Small intestine (tissue), 16 donors: ENCODE data around the gene ZNF334. TPM values are rescaled to one million over a fixed set of nuclear protein-coding genes. Genes with fewer than 3 reads are reported as not detected.

Source experiments
- DNase-seq, 2 donors: peaks; one replicate each; pipeline versions ENCODE4 v3.0.0 to v3.0.0-alpha.2; 2013
- FAIRE-seq: peaks from 2 replicates; lab custom pipeline; 2012; peaks lifted over from hg19 to GRCh38; lab: Jason Lieb, UNC
- H3K27ac ChIP-seq, 3 donors: one replicate each; pipeline ENCODE4 v1.5.1; 2013; ENCODE audit warnings: low read length in 2 of 3, mild to moderate bottlenecking in 2 of 3, control low read depth in 1 of 3, inconsistent platforms in 1 of 3, low read depth in 1 of 3, moderate library complexity in 1 of 3
- H3K27me3 ChIP-seq, 3 donors: one replicate each; pipeline ENCODE4 v1.6.1; 2013; ENCODE audit warnings: low read length in 3 of 3, inconsistent platforms in 1 of 3; ENCODE audit not compliant: control insufficient read depth in 3 of 3, insufficient read depth in 3 of 3
- H3K36me3 ChIP-seq, 3 donors: one replicate each; pipeline ENCODE4 v1.6.1; 2013; ENCODE audit warnings: low read length in 3 of 3, inconsistent platforms in 1 of 3, low read depth in 1 of 3, mild to moderate bottlenecking in 1 of 3, moderate library complexity in 1 of 3; ENCODE audit not compliant: control insufficient read depth in 3 of 3, insufficient read depth in 2 of 3
- H3K4me1 ChIP-seq, 3 donors: one replicate each; pipeline ENCODE4 v1.6.1; 2013; ENCODE audit warnings: low read length in 2 of 3, inconsistent platforms in 1 of 3, low read depth in 1 of 3, mild to moderate bottlenecking in 1 of 3, moderate library complexity in 1 of 3; ENCODE audit not compliant: control insufficient read depth in 3 of 3, insufficient read depth in 2 of 3
- H3K4me3 ChIP-seq, 3 donors: one replicate each; pipeline ENCODE4 v1.5.1; 2013; ENCODE audit warnings: low read length in 3 of 3, control low read depth in 1 of 3, inconsistent platforms in 1 of 3, low read depth in 1 of 3, mild to moderate bottlenecking in 1 of 3, moderate library complexity in 1 of 3
- H3K9me3 ChIP-seq, 2 donors: one replicate each; pipeline ENCODE4 v1.6.1; 2013; ENCODE audit warnings: low read depth in 1 of 2, low read length in 1 of 2; ENCODE audit not compliant: control insufficient read depth in 2 of 2, insufficient read depth in 1 of 2
- WGBS, 3 donors: extraction: QIAGEN DNeasy Blood & Tissue Kit; methylation state at CpG; one replicate each; pipeline ENCODE4 v1.1.7; 2013; 5-methylcytosine and 5-hydroxymethylcytosine counted together
- long read RNA-seq, 10 donors: transcript quantifications; one replicate each; lab custom pipeline, GENCODE V29; 2026
- polyA plus RNA-seq, 4 donors: library from polyadenylated mRNA; stranded (reverse) in 3 of 4; unstranded in 1 of 4; fragments of 200-250 nt in 3 of 4; fragments of 120-200 nt in 1 of 4; gene quantifications; one replicate each; pipeline versions ENCODE4 v1.2.1 to v1.2.3, GENCODE V29; 2013
- donor health status: healthy with polysubstance abuse.
- donor health status: control.
- donor health status: control.
- donor health status: Bipolar disorder and iron deficiency.
- donor health status: healthy.

The ZNF334 gene
- 10 to 100 TPM in 1 of 4 donors, 1 to 10 TPM in 1, under 1 TPM in 2; 0.54 to 32.6 (median 1.7) TPM for polyA plus RNA-seq
- long read RNA-seq, donor 1, partial matches to known transcripts = 6 of 13 reads
- long read RNA-seq, donor 1, other reads (novel, unspliced or antisense) = 0 of 13 reads
- long read RNA-seq, donor 2, partial matches to known transcripts = 0 of 1 reads
- long read RNA-seq, donor 2, other reads (novel, unspliced or antisense) = 0 of 1 reads
- long read RNA-seq, donor 3, partial matches to known transcripts = 0 of 1 reads
- long read RNA-seq, donor 3, other reads (novel, unspliced or antisense) = 0 of 1 reads
- long read RNA-seq, donor 4 = 0 reads
- long read RNA-seq, donor 5 = 0 reads
- long read RNA-seq, donor 6, partial matches to known transcripts = 0 of 2 reads
- long read RNA-seq, donor 6, other reads (novel, unspliced or antisense) = 0 of 2 reads
- long read RNA-seq, donor 7 = 0 reads
- long read RNA-seq, donor 8 = 0 reads
- long read RNA-seq, donor 9, partial matches to known transcripts = 0 of 1 reads
- long read RNA-seq, donor 9, other reads (novel, unspliced or antisense) = 0 of 1 reads
- long read RNA-seq, donor 10, partial matches to known transcripts = 0 of 3 reads
- long read RNA-seq, donor 10, other reads (novel, unspliced or antisense) = 0 of 3 reads

DNA sequence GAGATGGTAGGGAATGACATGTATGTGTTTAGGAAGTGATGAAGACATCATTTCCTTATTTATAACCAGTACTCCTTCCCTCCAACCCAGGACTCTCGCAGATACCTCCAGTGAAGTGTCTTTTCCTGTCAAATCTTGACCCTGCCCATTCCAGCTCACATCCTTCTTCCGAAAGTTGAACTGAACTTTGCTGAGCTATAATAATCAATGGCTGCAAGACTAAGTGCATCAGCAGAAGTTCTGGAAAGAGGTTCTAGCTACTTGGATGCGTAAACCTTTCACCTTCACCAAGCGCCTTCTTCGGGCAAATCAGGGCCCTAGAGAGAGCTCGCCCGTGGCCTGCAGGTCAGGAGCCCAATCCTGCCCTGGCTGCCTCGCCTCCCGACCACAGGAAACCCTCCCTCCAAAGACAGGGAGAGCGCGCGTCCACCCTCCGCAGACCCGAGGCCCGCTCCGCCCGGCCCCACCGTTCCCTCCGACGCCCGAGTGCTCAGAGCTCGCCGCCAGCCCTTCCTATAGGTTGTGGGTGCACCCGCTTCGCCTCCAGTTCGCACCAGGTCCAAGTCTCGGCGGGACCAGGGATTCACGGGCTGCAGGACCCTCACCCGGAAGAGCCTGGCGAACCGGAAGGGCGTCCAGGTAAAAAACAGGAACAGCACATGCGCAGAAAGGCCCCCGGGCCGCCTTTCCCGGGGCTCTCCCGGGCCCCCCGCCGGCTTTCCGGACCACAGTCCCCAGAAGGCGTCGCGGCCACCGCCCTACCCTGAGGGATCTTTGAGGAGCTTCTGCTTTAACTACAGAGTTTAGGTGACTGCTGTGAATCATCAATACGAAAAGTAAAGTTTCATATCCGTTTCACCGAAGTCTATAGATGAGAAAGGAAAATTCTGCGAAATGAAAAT is at the start of gene ZNF334:
Gene ZNF334 (minus strand): TSS at position 617 of the 902 bp plus-strand sequence. CDS start 1,457 bp downstream, outside the sequence.
- Histone ChIP-seq H3K4me1 (no peaks in the 10 kb centered on the region), H3K27me3 (peaks cover 0 to 2% (median 0%) of the 10 kb centered on the region in 3 donors), H3K36me3 (no peaks in the 10 kb centered on the region), H3K4me3 (peak within 1 kb of the TSS; percentile 49 to 95 (median 68)), H3K27ac (peak within 1 kb of the TSS in 2 of 3 donors; percentile 78 to 88), H3K9me3 (no peaks in the 10 kb centered on the region)
- peak; percentile 35 to 93 for DNase-seq
- FAIRE-seq = no peak
- 4 to 12% (median 10%) methylated on average over 49 of the region's 49 CpGs for WGBS, 3 donors

DNA sequence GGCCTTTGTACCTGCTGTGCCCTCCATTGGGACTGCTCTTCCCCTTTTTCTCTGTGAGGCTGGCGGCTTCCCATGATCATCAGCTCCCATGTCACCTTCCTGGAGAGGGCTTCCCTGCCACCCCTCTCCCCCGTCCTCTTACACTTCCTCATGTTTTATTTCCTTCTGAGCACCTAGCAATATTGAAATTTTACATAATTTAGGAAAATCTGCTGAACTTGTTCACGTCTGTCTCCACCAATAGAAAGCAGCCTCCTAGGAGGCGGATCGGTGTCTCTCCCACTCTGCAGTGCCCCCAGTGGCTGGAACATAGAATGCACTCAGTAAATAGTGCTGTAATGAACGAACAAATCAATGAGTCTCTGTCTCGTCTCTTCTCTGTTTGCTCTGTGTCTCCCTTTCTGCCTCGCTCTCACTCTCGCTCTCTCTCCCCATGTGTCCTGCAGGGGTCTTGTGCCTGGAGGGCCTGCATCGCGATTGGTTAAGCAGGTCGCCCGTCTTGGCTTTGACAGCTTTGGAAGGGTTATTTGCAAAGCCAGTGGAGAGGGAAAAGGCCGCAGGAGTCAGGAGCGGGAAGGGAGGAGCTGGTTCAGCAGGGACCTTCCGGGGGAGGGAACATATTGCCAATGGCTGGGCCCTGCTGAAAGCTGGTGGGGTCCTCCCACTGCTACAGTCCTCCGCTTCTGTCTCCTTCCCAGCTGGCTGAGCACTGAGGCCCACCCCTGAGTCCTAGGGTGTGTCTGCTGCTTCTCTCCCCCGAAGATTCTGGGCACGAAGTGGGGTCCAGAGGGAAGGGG is 49.2 kb upstream of the ZNF334 start:
- H3K4me3 ChIP-seq = peak overlapping the region in 1 of 3 donors; percentile 20
- H3K27ac ChIP-seq = peak overlapping the region in 2 of 3 donors; percentile 6 to 56
- DNase-seq (peak; percentile 59 to 91), FAIRE-seq (no peak)
- H3K4me1 ChIP-seq = peaks cover 0 to 13% (median 0%) of the 10 kb centered on the region in 3 donors
- no peaks in the 10 kb centered on the region for H3K36me3 ChIP-seq
- H3K27me3 ChIP-seq = no peaks in the 10 kb centered on the region
- no peaks in the 10 kb centered on the region for H3K9me3 ChIP-seq
- WGBS, 3 donors = 13 to 21% (median 17%) methylated on average over 18 to 19 of the region's 19 CpGs

DNA sequence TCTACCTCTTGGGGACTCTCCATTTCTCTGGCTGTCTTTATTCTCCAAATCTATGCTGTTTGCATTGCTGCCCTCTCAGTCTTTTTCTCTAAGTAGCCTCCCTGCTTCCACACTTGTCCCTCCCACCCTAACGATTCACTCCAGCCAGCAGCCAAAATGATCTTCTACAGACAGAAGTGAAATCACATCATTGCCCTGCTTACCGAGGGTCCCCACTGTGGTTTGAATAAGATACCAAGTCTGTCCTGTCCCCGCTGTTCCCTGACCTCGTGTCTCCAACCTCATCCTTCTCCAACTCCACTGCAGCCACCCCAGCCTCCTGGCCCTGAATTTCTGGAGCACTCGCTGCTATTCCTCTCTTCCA is 48.6 kb upstream of the ZNF334 start:
- Histone ChIP-seq H3K36me3 (no peaks in the 10 kb centered on the region), H3K4me3 (peak overlapping the region in 1 of 3 donors; percentile 20), H3K4me1 (peaks cover 0 to 13% (median 0%) of the 10 kb centered on the region in 3 donors), H3K9me3 (no peaks in the 10 kb centered on the region), H3K27ac (peak overlapping the region in 2 of 3 donors; percentile 6 to 56), H3K27me3 (no peaks in the 10 kb centered on the region)
- no peak for FAIRE-seq
- DNase-seq = no peak
- 42 to 49% (median 46%) methylated on average over 5 of the region's 5 CpGs for WGBS, 3 donors

DNA sequence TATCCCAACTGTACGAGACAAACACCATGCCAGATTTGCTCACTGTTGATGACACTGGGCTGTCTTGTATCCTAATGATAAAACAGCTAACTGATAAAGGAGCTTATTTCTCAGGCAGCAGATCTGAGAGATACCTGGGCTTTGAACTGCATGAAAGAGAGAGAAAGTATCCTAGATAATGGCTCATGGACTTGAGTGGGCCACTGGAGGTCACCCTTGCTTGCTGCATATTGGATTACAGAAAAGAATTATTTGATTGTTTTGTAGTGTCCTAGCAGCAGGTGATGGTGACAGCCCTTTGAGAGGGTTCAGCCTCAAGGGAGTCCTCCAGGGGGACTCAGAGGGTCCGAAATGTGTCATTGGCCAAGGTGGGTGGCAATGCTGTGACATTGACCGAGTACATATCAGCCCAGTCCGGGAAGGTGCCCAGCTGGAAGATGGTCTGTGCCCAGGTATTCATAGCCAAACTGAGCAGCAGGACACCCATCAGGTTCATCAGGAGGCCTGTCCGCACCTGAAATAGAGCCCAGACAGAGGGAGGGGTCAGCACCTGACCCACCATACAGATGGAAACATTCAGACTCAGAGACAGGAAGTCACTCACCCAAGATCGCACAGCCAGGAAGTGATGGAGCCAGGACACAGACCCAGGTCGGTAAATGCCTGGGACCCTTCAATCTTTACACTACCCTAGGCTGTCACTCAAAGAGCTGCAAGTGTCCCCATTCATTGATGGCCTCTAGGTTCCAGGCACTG is 46.5 kb upstream of the ZNF334 start:
- DNase-seq (no peak), FAIRE-seq (no peak)
- no peak overlapping the region for H3K27ac ChIP-seq
- H3K4me1 ChIP-seq = peaks cover 0 to 13% (median 0%) of the 10 kb centered on the region in 3 donors
- H3K36me3 ChIP-seq = no peaks in the 10 kb centered on the region
- H3K9me3 ChIP-seq = no peaks in the 10 kb centered on the region
- no peak overlapping the region for H3K4me3 ChIP-seq
- no peaks in the 10 kb centered on the region for H3K27me3 ChIP-seq
- WGBS, 3 donors = 81 to 84% (median 84%) methylated on average over 7 of the region's 7 CpGs

DNA sequence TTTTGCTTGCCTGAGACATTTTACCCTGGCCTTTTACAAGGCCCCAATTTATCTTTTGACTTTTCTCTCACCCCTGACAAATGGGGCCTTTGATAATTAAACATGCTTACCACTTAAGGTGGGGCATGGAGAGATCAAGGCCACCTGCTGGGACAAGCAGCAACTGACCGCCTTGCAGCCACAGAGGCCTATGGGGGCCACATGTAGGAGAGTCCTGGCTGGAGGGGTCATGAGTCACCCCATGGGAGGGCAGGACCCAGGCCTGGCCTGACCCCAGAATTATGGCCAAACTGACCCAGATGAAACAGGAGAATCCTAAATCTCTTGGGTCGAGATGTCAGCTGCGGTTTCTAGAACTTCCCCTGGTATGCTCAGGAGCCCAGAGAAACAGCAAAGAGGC is 45.6 kb upstream of the ZNF334 start:
- DNase-seq (no peak), FAIRE-seq (no peak)
- Histone ChIP-seq H3K36me3 (no peaks in the 10 kb centered on the region), H3K4me3 (no peak overlapping the region), H3K4me1 (peaks cover 0 to 8% (median 0%) of the 10 kb centered on the region in 3 donors), H3K9me3 (no peaks in the 10 kb centered on the region), H3K27me3 (no peaks in the 10 kb centered on the region), H3K27ac (no peak overlapping the region)
- 82 to 93% (median 88%) methylated on average over 3 of the region's 3 CpGs for WGBS, 3 donors

DNA sequence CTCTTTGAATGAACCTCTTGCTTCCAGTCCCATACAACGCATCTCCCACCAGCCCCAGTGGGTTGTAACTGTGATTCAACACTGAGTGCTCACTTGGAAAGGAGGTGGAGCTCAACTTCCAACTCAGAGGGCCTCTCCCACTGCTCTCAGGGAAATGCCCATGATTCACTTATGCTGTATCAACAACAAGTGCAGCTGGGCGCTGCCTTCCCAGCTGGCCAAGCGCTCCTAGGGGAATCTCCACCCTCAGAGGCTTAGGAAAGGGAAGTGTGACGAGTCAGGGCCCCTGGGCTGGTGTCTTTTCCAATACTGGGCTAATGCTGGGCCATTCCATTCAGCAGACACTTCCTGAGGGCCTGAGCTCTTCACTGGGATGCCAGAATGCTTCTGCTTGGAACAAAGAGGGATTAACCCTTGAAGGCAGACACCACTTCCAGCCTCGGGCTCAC is 45.2 kb upstream of the ZNF334 start:
- WGBS, 3 donors = 42 to 53% (median 48%) methylated on average over 5 of the region's 5 CpGs
- no peak overlapping the region for H3K4me3 ChIP-seq
- H3K4me1 ChIP-seq = peaks cover 0 to 6% (median 0%) of the 10 kb centered on the region in 3 donors
- H3K27me3 ChIP-seq = no peaks in the 10 kb centered on the region
- no peak overlapping the region for H3K27ac ChIP-seq
- DNase-seq (peak in 1 of 2 donors; percentile 65), FAIRE-seq (no peak)
- no peaks in the 10 kb centered on the region for H3K36me3 ChIP-seq
- no peaks in the 10 kb centered on the region for H3K9me3 ChIP-seq

DNA sequence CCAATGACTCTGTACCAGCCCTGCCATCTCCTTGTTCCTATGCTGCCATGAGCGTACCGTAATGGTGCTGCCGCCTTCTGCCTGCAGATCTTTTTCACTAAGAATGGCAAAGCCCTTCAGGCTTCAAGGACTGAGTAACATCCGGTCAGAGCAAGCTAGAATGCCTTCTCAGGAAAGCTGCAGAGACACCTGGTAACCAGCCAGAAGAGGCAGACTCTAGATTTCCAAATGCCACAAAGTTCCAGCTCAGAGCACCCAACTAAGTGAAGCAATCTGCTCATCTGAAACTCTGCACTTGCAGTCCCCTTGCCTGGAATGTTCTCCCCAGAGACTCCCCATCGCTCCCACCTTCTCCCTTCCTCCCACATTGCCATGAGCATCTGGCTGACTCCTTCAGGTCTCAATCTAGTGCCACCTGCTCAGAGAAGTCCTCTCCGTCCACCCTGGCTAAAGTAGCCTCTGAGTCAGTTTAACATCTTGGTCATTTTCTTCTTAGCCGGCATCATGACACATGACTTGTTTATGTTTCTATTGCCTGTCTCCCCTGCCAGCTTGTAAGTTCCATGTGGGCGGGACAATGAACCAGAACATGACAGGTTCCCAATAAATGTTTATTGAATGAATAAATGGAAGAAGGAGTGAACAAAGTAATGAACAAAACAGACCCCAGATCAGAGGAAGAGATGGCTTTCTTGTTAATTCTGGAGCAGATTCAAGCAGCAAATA is 44.0 kb upstream of the ZNF334 start:
- FAIRE-seq = no peak

More for the DNA sequence above, 44.0 kb upstream of the ZNF334 start:
- Histone ChIP-seq H3K36me3 (no peaks in the 10 kb centered on the region), H3K27ac (no peak overlapping the region), H3K9me3 (no peaks in the 10 kb centered on the region), H3K27me3 (no peaks in the 10 kb centered on the region), H3K4me1 (peaks cover 0 to 4% (median 4%) of the 10 kb centered on the region in 3 donors), H3K4me3 (no peak overlapping the region)
- no peak for DNase-seq
- 76 to 86% (median 83%) methylated on average over 8 of the region's 8 CpGs for WGBS, 3 donors
